Measurements from ENCODE around the gene CDK19. TPM values are rescaled to one million over a fixed set of nuclear protein-coding genes. Genes with fewer than 3 reads are reported as not detected.

Gene CDK19
- total RNA-seq, 4 donors from 2014 or later = 3.0 to 7.4 (median 6.3) TPM

GRCh38 chr6:110699780-110700179 is 115.5 kb downstream of the CDK19 start:
- intact Hi-C loops (cut with DNase I; ENCODE audit: low total_unique reads) = no loop called here

GRCh38 chr6:110693994-110694393 is 121.3 kb downstream of the CDK19 start:
- intact Hi-C loops (cut with DNase I; ENCODE audit: low total_unique reads) (no loop called here), in situ Hi-C loops (cut with MboI; ENCODE audit: low sequenced_read_pairs in 4 of 4) (no loop called here)
- no peak overlapping the region for H3K4me3 ChIP-seq
- H3K4me1 ChIP-seq = peaks cover 0 to 5% of the 10 kb centered on the region in 2 donors
- no peaks in the 10 kb centered on the region for H3K36me3 ChIP-seq
- H3K9me3 ChIP-seq = no peaks in the 10 kb centered on the region
- ATAC-seq = no peak
- DNase-seq = no peak
- no peaks in the 10 kb centered on the region for H3K27me3 ChIP-seq
- TF ChIP-seq POLR2A (IDR thresholded peaks at IDR 0.05) = no peak
- TF ChIP-seq, protein P1, sequence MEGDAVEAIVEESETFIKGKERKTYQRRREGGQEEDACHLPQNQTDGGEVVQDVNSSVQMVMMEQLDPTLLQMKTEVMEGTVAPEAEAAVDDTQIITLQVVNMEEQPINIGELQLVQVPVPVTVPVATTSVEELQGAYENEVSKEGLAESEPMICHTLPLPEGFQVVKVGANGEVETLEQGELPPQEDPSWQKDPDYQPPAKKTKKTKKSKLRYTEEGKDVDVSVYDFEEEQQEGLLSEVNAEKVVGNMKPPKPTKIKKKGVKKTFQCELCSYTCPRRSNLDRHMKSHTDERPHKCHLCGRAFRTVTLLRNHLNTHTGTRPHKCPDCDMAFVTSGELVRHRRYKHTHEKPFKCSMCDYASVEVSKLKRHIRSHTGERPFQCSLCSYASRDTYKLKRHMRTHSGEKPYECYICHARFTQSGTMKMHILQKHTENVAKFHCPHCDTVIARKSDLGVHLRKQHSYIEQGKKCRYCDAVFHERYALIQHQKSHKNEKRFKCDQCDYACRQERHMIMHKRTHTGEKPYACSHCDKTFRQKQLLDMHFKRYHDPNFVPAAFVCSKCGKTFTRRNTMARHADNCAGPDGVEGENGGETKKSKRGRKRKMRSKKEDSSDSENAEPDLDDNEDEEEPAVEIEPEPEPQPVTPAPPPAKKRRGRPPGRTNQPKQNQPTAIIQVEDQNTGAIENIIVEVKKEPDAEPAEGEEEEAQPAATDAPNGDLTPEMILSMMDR (IDR thresholded peaks at IDR 0.05 in 4 of 5, conservative IDR thresholded peaks at IDR 0.05 in 1 of 5) = no peak
- no peak overlapping the region for H3K27ac ChIP-seq

More at GRCh38 chr6:110699780-110700179, 115.5 kb downstream of the CDK19 start:
- H3K4me1 ChIP-seq = peaks cover 0 to 4% of the 10 kb centered on the region in 2 donors
- ATAC-seq = no peak
- H3K9me3 ChIP-seq = no peaks in the 10 kb centered on the region
- no peak for DNase-seq
- H3K27ac ChIP-seq = no peak overlapping the region
- in situ Hi-C loops (cut with MboI; ENCODE audit: low sequenced_read_pairs in 4 of 4) = no loop called here
- no peak overlapping the region for H3K4me3 ChIP-seq
- no peaks in the 10 kb centered on the region for H3K36me3 ChIP-seq
- no peaks in the 10 kb centered on the region for H3K27me3 ChIP-seq
- TF ChIP-seq POLR2A (IDR thresholded peaks at IDR 0.05) = no peak
- TF ChIP-seq, protein P1 (IDR thresholded peaks at IDR 0.05 in 4 of 5, conservative IDR thresholded peaks at IDR 0.05 in 1 of 5) = no peak

DNA sequence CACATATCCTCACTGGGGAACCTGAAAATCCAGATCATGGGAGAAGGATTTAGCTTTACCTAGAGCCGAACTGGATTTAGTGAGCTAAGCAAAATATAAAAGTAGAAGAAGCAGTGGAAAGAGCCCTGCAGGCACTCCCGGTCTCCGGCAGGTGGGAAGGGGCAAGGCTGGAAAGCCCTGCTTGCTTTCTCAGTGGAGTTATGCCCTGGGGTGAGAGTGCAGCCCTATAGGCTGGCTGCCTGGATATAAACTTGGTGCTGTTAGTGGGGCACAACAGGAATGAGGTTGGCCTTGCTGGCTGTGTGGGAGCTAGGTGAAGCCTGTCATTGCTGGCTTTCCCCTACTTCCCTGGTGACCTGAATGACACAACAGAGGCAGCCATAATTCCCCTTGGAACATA is 122.0 kb downstream of the CDK19 start:
- peaks cover 0 to 5% of the 10 kb centered on the region in 2 donors for H3K4me1 ChIP-seq
- no peaks in the 10 kb centered on the region for H3K9me3 ChIP-seq
- ATAC-seq = no peak
- DNase-seq = no peak
- no peaks in the 10 kb centered on the region for H3K27me3 ChIP-seq
- H3K36me3 ChIP-seq = no peaks in the 10 kb centered on the region
- H3K27ac ChIP-seq = no peak overlapping the region
- H3K4me3 ChIP-seq = no peak overlapping the region
- TF ChIP-seq, protein P1 (IDR thresholded peaks at IDR 0.05 in 4 of 5, conservative IDR thresholded peaks at IDR 0.05 in 1 of 5) = no peak
- TF ChIP-seq POLR2A (IDR thresholded peaks at IDR 0.05) = no peak
- intact Hi-C loops (cut with DNase I; ENCODE audit: low total_unique reads) = no loop called here
- in situ Hi-C loops (cut with MboI; ENCODE audit: low sequenced_read_pairs in 4 of 4) = no loop called here

DNA sequence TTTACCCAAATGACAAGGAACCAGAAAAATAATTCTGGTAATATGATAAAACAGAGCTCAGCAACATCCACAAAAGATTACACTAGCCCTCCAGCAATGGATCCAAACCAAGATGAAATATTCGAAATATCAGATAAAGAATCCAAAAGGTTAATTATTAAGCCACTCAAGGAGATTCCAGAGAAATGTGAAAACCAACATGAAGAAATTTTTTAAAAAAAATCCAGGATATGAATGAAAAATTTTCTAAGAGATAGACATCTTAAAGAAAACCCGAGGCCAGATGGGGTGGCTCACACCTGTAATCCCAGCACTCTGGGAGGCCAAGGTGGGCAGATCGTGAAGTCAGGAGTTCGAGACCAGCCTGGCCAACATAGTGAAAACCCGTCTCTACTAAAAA is 124.4 kb downstream of the CDK19 start:
- intact Hi-C loops (cut with DNase I; ENCODE audit: low total_unique reads) (no loop called here), in situ Hi-C loops (cut with MboI; ENCODE audit: low sequenced_read_pairs in 4 of 4) (no loop called here)
- Histone ChIP-seq H3K36me3 (no peaks in the 10 kb centered on the region), H3K9me3 (no peaks in the 10 kb centered on the region), H3K27ac (no peak overlapping the region), H3K4me3 (no peak overlapping the region), H3K4me1 (peaks cover 0 to 5% of the 10 kb centered on the region in 2 donors), H3K27me3 (no peaks in the 10 kb centered on the region)
- no peak for ATAC-seq
- no peak for TF ChIP-seq POLR2A (IDR thresholded peaks at IDR 0.05)
- TF ChIP-seq, protein P1 (IDR thresholded peaks at IDR 0.05 in 4 of 5, conservative IDR thresholded peaks at IDR 0.05 in 1 of 5) = no peak
- DNase-seq = no peak

GRCh38 chr6:110690106-110690654 is 125.1 kb downstream of the CDK19 start:
- H3K36me3 ChIP-seq = no peaks in the 10 kb centered on the region
- in situ Hi-C loops (cut with MboI; ENCODE audit: low sequenced_read_pairs in 4 of 4) = no loop called here
- DNase-seq (no peak), ATAC-seq (no peak)
- no peaks in the 10 kb centered on the region for H3K9me3 ChIP-seq
- H3K4me3 ChIP-seq = no peak overlapping the region
- TF ChIP-seq POLR2A (IDR thresholded peaks at IDR 0.05) = no peak
- TF ChIP-seq, protein P1 (IDR thresholded peaks at IDR 0.05 in 4 of 5, conservative IDR thresholded peaks at IDR 0.05 in 1 of 5) = no peak
- H3K27ac ChIP-seq = no peak overlapping the region
- peaks cover 0 to 5% of the 10 kb centered on the region in 2 donors for H3K4me1 ChIP-seq
- H3K27me3 ChIP-seq = no peaks in the 10 kb centered on the region
- intact Hi-C loops (cut with DNase I; ENCODE audit: low total_unique reads) = no loop called here
